Right atrium auricular region (tissue), 2 donors: ENCODE results near the gene SLC2A3. TPM values are rescaled to one million over a fixed set of nuclear protein-coding genes. Genes with fewer than 3 reads are reported as not detected.

Experiments
- DNase-seq: peaks from one replicate; pipeline ENCODE4 v3.0.0-alpha.2; 2019; ENCODE audit warnings: low spot score
- H3K27ac ChIP-seq, 2 donors: fragments of 200-600 bp; sonication (generic); 1 replicate in 1 of 2; 2 replicates in 1 of 2; pipeline ENCODE4 v1.5.1; 2016 to 2019
- H3K27me3 ChIP-seq, 2 donors: fragments of 200-600 bp; sonication (generic); one replicate each; pipeline versions ENCODE4 v1.5.1 to v1.6.0; 2017 to 2019
- H3K36me3 ChIP-seq: fragments of 200-600 bp; sonication (generic); one replicate; pipeline ENCODE4 v1.5.1; 2016
- H3K4me1 ChIP-seq, 2 donors: fragments of 200-600 bp; sonication (generic); one replicate each; pipeline versions ENCODE4 v1.5.1 to v1.6.0; 2017 to 2019
- H3K4me3 ChIP-seq, 2 donors: fragments of 200-600 bp; sonication (generic); 1 replicate in 1 of 2; 2 replicates in 1 of 2; pipeline ENCODE4 v1.5.1; 2017 to 2019; ENCODE audit warnings: mild to moderate bottlenecking in 1 of 2, moderate library complexity in 1 of 2
- H3K9me3 ChIP-seq, 2 donors: fragments of 200-600 bp; sonication (generic); one replicate each; pipeline ENCODE4 v1.5.1; 2019
- total RNA-seq, 2 donors: library from RNA; depleted of rRNA; stranded (reverse); fragments of >200 nt; gene quantifications; one replicate each; pipeline ENCODE4 v1.1.0, GENCODE V29; 2016
- TF ChIP-seq, protein P1 (sequence below), 2 donors: fragments of 200-600 bp; sonication (generic); IDR thresholded peaks; one replicate each; pipeline ENCODE4 v1.5.1; 2019; ENCODE audit warnings: antibody characterized with exemption in 2 of 2

SLC2A3 gene
- total RNA-seq, 2 donors from 2014 or later: 13.7 to 17.5 TPM

DNA sequence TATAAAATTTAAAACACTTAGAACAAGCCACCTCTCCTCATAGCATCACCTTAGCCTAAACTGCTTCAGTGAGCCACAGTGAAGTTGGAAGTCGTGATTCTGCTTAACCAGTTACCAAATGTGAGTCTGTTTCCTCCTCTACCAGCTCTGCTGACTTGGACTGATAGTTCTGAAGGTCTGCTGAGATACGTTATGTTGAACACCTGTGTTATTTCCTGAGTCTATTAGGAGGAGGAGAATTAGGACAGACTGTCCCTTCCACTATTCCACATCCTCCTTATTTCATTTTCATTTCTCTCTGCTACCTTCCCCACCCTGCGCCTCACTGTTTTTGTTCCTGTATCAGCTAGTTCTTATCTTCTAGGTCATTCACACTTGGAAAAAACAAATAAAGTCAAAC, 65.7 kb downstream of the SLC2A3 start:
- DNase-seq: no peak
- Histone ChIP-seq H3K4me1 (peaks cover 0 to 7% of the 10 kb centered on the region in 2 donors), H3K36me3 (no peaks in the 10 kb centered on the region), H3K4me3 (no peak overlapping the region), H3K9me3 (no peaks in the 10 kb centered on the region), H3K27ac (no peak overlapping the region), H3K27me3 (peaks cover 5 to 8% of the 10 kb centered on the region in 2 donors)
- TF ChIP-seq, protein P1, sequence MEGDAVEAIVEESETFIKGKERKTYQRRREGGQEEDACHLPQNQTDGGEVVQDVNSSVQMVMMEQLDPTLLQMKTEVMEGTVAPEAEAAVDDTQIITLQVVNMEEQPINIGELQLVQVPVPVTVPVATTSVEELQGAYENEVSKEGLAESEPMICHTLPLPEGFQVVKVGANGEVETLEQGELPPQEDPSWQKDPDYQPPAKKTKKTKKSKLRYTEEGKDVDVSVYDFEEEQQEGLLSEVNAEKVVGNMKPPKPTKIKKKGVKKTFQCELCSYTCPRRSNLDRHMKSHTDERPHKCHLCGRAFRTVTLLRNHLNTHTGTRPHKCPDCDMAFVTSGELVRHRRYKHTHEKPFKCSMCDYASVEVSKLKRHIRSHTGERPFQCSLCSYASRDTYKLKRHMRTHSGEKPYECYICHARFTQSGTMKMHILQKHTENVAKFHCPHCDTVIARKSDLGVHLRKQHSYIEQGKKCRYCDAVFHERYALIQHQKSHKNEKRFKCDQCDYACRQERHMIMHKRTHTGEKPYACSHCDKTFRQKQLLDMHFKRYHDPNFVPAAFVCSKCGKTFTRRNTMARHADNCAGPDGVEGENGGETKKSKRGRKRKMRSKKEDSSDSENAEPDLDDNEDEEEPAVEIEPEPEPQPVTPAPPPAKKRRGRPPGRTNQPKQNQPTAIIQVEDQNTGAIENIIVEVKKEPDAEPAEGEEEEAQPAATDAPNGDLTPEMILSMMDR (IDR thresholded peaks at IDR 0.05): no peak

Other genes with a start within 250 kb of the SLC2A3 start
- gene GDF3, start 240.4 kb downstream of the SLC2A3 start, total RNA-seq: not detected
- gene DPPA3, start 224.8 kb downstream of the SLC2A3 start, total RNA-seq: not detected
- not detected for gene CLEC4C, start 188.8 kb downstream of the SLC2A3 start, total RNA-seq
- gene NANOGNB, start 171.0 kb downstream of the SLC2A3 start, total RNA-seq: not detected
- gene NANOG, start 146.8 kb downstream of the SLC2A3 start, total RNA-seq: not detected
- not detected for gene SLC2A14, start 63.3 kb downstream of the SLC2A3 start, total RNA-seq
- gene FOXJ2, start 96.5 kb upstream of the SLC2A3 start, total RNA-seq: 10 to 100 TPM; 19.9 to 22.1 TPM
- 10 to 100 TPM in 1 of 2 donors, 1 to 10 TPM in 1; 3.4 to 10.6 TPM for gene C3AR1, start 130.2 kb upstream of the SLC2A3 start, total RNA-seq
- 10 to 100 TPM; 25.4 to 37.9 TPM for gene NECAP1, start 146.1 kb upstream of the SLC2A3 start, total RNA-seq
- under 1 TPM in 1 of 2 donors, not detected in 1; 0.67 TPM for gene CLEC4A, start 187.4 kb upstream of the SLC2A3 start, total RNA-seq
- not detected for gene ZNF705A, start 220.8 kb upstream of the SLC2A3 start, total RNA-seq